Astrocyte (in vitro differentiated cells and primary cell): ENCODE results near the gene SMIM44. TPM values are rescaled to one million over a fixed set of nuclear protein-coding genes. Genes with fewer than 3 reads are reported as not detected.

Experiments
- DNase-seq: peaks from one replicate; pipeline ENCODE4 v3.0.0-alpha.2; 2010; ENCODE audit warnings: low read depth
- FAIRE-seq: peaks from 2 replicates; lab custom pipeline; 2011; peaks lifted over from hg19 to GRCh38; lab: Jason Lieb, UNC
- H2AFZ ChIP-seq: 2 replicates; pipeline ENCODE4 v1.6.0; 2012; ENCODE audit warnings: low read depth, low read length, inconsistent platforms
- H3K27ac ChIP-seq: 2 replicates; pipeline ENCODE4 v1.5.1; 2011; ENCODE audit warnings: low read depth, low read length, inconsistent platforms
- H3K27me3 ChIP-seq: 2 replicates; pipeline ENCODE4 v1.6.0; 2011; ENCODE audit warnings: low read length, inconsistent platforms; ENCODE audit not compliant: insufficient read depth
- H3K36me3 ChIP-seq: 2 replicates; pipeline ENCODE4 v1.5.1; 2011; ENCODE audit warnings: low read length, inconsistent platforms; ENCODE audit not compliant: insufficient read depth
- H3K4me1 ChIP-seq: 2 replicates; pipeline ENCODE4 v1.5.1; 2011; ENCODE audit warnings: low read length, inconsistent platforms; ENCODE audit not compliant: insufficient read depth
- H3K4me2 ChIP-seq: 2 replicates; pipeline ENCODE4 v1.6.0; 2012; ENCODE audit warnings: low read length, inconsistent platforms
- H3K4me3 ChIP-seq: 2 replicates; pipeline ENCODE4 v1.5.1; 2011; ENCODE audit warnings: low read depth, mild to moderate bottlenecking, low read length, inconsistent platforms; ENCODE audit not compliant: insufficient read depth
- H3K79me2 ChIP-seq: 2 replicates; pipeline ENCODE4 v1.6.0; 2012; ENCODE audit warnings: mild to moderate bottlenecking, low read length, inconsistent platforms; ENCODE audit not compliant: insufficient read depth
- H3K9ac ChIP-seq: 2 replicates; pipeline ENCODE4 v1.6.0; 2012; ENCODE audit warnings: mild to moderate bottlenecking, low read length, inconsistent platforms
- H3K9me3 ChIP-seq: 2 replicates; pipeline ENCODE4 v1.5.1; 2012; ENCODE audit warnings: low read depth, mild to moderate bottlenecking, low read length, inconsistent platforms; ENCODE audit not compliant: insufficient read depth
- H4K20me1 ChIP-seq: 2 replicates; pipeline ENCODE4 v1.6.0; 2012; ENCODE audit warnings: low read length, inconsistent platforms; ENCODE audit not compliant: insufficient read depth
- H3K27ac Mint-ChIP-seq: one replicate; pipeline ENCODE4 v1.8.0; 2021; ENCODE audit warnings: mild to moderate bottlenecking, mixed read lengths; ENCODE audit not compliant: unreplicated experiment
- H3K27me3 Mint-ChIP-seq: one replicate; pipeline ENCODE4 v1.8.0; 2021; ENCODE audit warnings: low read depth, mixed read lengths; ENCODE audit not compliant: unreplicated experiment
- H3K36me3 Mint-ChIP-seq: one replicate; pipeline ENCODE4 v1.8.0; 2021; ENCODE audit warnings: low read depth, mixed read lengths; ENCODE audit not compliant: unreplicated experiment
- H3K4me1 Mint-ChIP-seq: one replicate; pipeline ENCODE4 v1.8.0; 2021; ENCODE audit warnings: low read depth, mixed read lengths; ENCODE audit not compliant: unreplicated experiment
- H3K4me3 Mint-ChIP-seq: one replicate; pipeline ENCODE4 v1.8.0; 2021; ENCODE audit warnings: mild to moderate bottlenecking, moderate library complexity, mixed read lengths; ENCODE audit not compliant: unreplicated experiment
- H3K9me3 Mint-ChIP-seq: one replicate; pipeline ENCODE4 v1.8.0; 2021; ENCODE audit warnings: mild to moderate bottlenecking, mixed read lengths; ENCODE audit not compliant: unreplicated experiment
- EZH2 ChIP-seq: IDR thresholded peaks from 2 replicates; pipeline ENCODE4 v1.6.1; 2012; ENCODE audit warnings: mild to moderate bottlenecking, low read length, inconsistent platforms; ENCODE audit not compliant: insufficient read depth
- total RNA-seq: library from RNA; stranded (reverse); gene quantifications from 2 replicates; pipeline ENCODE4 v1.2.1, GENCODE V29; 2021
- TF ChIP-seq, protein P1 (sequence below): IDR thresholded peaks from 2 replicates; pipeline ENCODE4 v1.5.1; 2011; ENCODE audit warnings: low read depth, mild to moderate bottlenecking, inconsistent platforms, low read length, moderate library complexity; ENCODE audit not compliant: insufficient read depth

SMIM44 gene
- total RNA-seq, 1 donor from 2014 or later, result not detected

DNA sequence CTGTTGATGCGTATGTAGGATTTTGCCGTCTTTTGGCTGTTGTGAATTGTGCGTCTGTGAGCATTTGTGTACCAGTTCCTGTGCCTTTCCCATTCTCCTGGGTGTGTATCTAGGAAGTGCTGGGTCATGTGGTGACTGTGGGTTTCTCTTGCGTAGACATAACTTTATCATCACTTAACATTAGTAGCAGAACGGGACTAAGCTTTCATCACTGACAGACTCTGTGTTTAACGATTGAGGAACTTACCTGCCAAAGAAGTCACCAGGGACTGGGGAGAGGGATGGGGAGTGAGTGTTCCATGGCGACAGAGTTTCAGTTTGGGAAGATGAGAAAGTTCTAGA, 37.8 kb upstream of the SMIM44 start:
- no peak for DNase-seq
- Histone ChIP-seq H3K9me3 (no peaks in the 10 kb centered on the region), H3K36me3 (peaks cover 4% of the 10 kb centered on the region), H3K4me1 (no peaks in the 10 kb centered on the region), H3K79me2 (peaks cover 91% of the 10 kb centered on the region), H3K27me3 (no peaks in the 10 kb centered on the region), H4K20me1 (peaks cover 87% of the 10 kb centered on the region), H3K4me3 (no peak overlapping the region), H3K4me2 (no peak overlapping the region), H3K27ac (no peak overlapping the region), H3K9ac (no peak overlapping the region), H2AFZ (no peak overlapping the region)
- Mint-ChIP-seq H3K9me3 (no peaks in the 10 kb centered on the region), H3K36me3 (peaks cover 6% of the 10 kb centered on the region), H3K4me3 (peak overlapping the region; percentile 1), H3K27me3 (no peaks in the 10 kb centered on the region), H3K4me1 (peaks cover 5% of the 10 kb centered on the region), H3K27ac (peak overlapping the region; percentile 3)
- no peak for FAIRE-seq
- TF ChIP-seq, protein P1, sequence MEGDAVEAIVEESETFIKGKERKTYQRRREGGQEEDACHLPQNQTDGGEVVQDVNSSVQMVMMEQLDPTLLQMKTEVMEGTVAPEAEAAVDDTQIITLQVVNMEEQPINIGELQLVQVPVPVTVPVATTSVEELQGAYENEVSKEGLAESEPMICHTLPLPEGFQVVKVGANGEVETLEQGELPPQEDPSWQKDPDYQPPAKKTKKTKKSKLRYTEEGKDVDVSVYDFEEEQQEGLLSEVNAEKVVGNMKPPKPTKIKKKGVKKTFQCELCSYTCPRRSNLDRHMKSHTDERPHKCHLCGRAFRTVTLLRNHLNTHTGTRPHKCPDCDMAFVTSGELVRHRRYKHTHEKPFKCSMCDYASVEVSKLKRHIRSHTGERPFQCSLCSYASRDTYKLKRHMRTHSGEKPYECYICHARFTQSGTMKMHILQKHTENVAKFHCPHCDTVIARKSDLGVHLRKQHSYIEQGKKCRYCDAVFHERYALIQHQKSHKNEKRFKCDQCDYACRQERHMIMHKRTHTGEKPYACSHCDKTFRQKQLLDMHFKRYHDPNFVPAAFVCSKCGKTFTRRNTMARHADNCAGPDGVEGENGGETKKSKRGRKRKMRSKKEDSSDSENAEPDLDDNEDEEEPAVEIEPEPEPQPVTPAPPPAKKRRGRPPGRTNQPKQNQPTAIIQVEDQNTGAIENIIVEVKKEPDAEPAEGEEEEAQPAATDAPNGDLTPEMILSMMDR, result no peak
- no peak for TF ChIP-seq EZH2

DNA sequence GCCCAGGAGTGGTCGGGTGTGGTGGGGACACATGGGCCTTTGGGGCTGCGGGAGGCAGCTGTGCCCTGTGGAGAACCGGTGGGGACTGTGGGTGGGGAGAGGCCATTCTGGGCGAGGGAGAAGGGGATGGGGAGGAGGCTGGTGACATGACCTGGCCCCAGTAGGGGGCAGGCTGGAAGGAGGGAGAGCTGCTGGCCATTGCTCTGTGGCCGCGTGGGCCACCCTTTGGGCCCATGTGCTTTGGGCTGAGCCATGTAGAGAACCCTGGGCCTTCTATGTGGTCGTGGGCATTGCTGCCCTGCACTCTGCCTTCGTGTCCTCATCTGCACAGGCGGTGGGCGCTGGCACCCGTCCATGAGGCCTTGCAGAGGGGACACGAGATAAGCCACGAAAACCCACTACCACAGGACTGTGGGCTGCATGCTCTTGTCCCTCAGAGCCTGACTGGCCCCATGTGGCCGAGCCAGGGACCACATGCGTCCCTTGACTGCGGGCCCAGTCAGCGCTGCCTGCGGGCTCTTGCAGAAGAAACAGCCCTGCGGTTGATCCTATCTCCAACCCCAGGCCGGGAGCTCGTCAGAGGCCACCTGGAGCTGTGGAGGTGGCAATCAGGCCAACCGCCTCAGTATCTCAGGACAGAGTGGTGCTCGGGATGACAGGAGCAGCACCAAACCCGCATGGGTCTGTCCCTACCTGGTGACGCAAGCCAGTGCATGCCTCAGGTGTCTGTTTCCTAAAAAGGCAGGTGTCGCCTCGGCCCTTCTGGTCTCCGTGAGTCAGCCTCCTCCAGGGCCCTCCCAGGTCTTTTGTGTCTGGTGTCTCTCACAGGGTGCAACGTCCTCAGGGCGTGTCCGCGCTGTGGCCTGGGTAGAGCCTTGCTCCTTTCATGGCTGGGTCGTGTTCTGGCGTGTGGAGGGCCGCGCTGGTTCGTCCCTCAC, 37.2 kb upstream of the SMIM44 start:
- Mint-ChIP-seq H3K4me1 (peaks cover 10% of the 10 kb centered on the region), H3K27ac (peak overlapping the region; percentile 3), H3K4me3 (no peak overlapping the region), H3K36me3 (peaks cover 6% of the 10 kb centered on the region), H3K27me3 (no peaks in the 10 kb centered on the region), H3K9me3 (no peaks in the 10 kb centered on the region)
- peaks cover 4% of the 10 kb centered on the region for H3K36me3 ChIP-seq
- no peak overlapping the region for H3K4me2 ChIP-seq
- H3K9ac ChIP-seq, result no peak overlapping the region
- peaks cover 94% of the 10 kb centered on the region for H4K20me1 ChIP-seq
- H3K27me3 ChIP-seq, result no peaks in the 10 kb centered on the region
- no peak overlapping the region for H3K4me3 ChIP-seq
- FAIRE-seq, result no peak
- TF ChIP-seq, protein P1, result no peak
- no peak for TF ChIP-seq EZH2
- no peak overlapping the region for H3K27ac ChIP-seq
- DNase-seq, result no peak
- no peaks in the 10 kb centered on the region for H3K4me1 ChIP-seq
- H3K9me3 ChIP-seq, result no peaks in the 10 kb centered on the region
- no peak overlapping the region for H2AFZ ChIP-seq
- peaks cover 97% of the 10 kb centered on the region for H3K79me2 ChIP-seq

DNA sequence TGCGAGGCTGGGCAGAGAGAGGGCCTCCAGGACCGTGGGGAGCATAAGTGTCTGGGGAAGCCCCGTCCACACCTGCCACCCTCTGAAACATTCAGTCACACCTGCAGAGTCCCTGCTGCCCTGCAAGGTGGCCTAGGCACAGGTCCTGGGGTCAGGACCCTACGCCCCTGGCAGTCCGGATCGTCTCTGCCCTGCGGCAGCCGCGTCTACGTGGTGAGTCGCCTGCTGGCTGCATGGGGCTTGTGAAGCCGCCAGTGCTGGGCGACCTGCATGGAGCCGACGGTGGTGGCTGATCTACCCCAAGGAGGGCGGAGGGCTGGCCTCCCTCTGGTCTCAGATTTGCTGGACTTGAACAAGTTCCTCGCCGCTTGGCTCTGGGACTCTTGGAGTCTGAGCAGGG, 35.9 kb upstream of the SMIM44 start:
- H4K20me1 ChIP-seq, result peaks cover 98% of the 10 kb centered on the region
- no peak overlapping the region for H3K27ac ChIP-seq
- DNase-seq, result no peak
- H3K4me2 ChIP-seq, result no peak overlapping the region
- no peaks in the 10 kb centered on the region for H3K9me3 Mint-ChIP-seq
- no peak overlapping the region for H3K4me3 Mint-ChIP-seq
- peaks cover 3% of the 10 kb centered on the region for H3K4me1 ChIP-seq
- no peak overlapping the region for H3K4me3 ChIP-seq
- H3K27me3 ChIP-seq, result no peaks in the 10 kb centered on the region
- TF ChIP-seq, protein P1, result no peak
- no peak for TF ChIP-seq EZH2
- no peak overlapping the region for H3K27ac Mint-ChIP-seq
- peaks cover 2% of the 10 kb centered on the region for H3K36me3 ChIP-seq
- H3K36me3 Mint-ChIP-seq, result peaks cover 5% of the 10 kb centered on the region
- no peaks in the 10 kb centered on the region for H3K27me3 Mint-ChIP-seq
- H3K79me2 ChIP-seq, result peaks cover 99% of the 10 kb centered on the region
- H3K4me1 Mint-ChIP-seq, result peaks cover 15% of the 10 kb centered on the region
- no peaks in the 10 kb centered on the region for H3K9me3 ChIP-seq
- no peak overlapping the region for H2AFZ ChIP-seq
- H3K9ac ChIP-seq, result no peak overlapping the region
- no peak for FAIRE-seq
